GM12891 (cell line): Measurements from ENCODE around the gene PTGR1.

Experiments used
- DNase-seq: peaks from one replicate; pipeline ENCODE4 v3.0.0; 2011; ENCODE audit warnings: low spot score; ENCODE audit not compliant: insufficient read length
- FAIRE-seq: peaks from 2 replicates; lab custom pipeline; 2011; peaks lifted over from hg19 to GRCh38; lab: Jason Lieb, UNC
- POLR2AphosphoS5 ChIP-seq: IDR thresholded peaks from 2 replicates; pipeline ENCODE4 v1.6.1; 2011; ENCODE audit warnings: low read depth, low read length, control low read depth
- POU2F2 ChIP-seq: IDR thresholded peaks from 2 replicates; pipeline ENCODE4 v1.6.1; 2011; ENCODE audit warnings: low read depth, mild to moderate bottlenecking, control low read depth, low read length, moderate library complexity
- TAF1 ChIP-seq: IDR thresholded peaks from 2 replicates; pipeline ENCODE4 v1.6.1; 2011; ENCODE audit warnings: low read depth, low read length, control low read depth

The PTGR1 gene

DNA sequence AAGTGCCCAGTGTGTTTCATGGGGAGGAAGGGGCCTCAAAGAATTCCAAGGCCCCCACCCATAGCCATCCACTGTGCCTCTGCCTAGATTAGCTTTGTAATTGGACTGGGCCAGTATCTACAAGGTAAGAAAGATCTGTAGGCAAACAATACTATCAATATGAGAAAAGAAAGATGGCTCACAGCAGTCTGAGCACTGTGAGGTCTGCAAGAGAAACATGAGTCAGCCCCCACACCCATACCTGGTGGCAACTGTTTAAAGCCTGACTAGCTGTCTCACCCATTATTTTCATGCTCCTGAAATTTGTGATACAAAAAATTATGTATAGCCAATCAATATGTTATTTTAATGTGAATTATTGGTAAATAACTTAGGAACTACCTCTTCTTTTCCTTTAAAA lies 84.5 kb downstream of the PTGR1 start:
- FAIRE-seq = no peak
- TF ChIP-seq POLR2AphosphoS5 = no peak
- TF ChIP-seq POU2F2 = no peak
- no peak for TF ChIP-seq TAF1

More for the DNA sequence above, 84.5 kb downstream of the PTGR1 start:
- DNase-seq = no peak
